GM18520 (cell line): ENCODE measurements around the gene ZC3H7B.

ENCODE experiments used
- ATAC-seq: cut with Tn5 transposase; IDR thresholded peaks from one replicate; pipeline ENCODE4 v1.9.1; 2021; ENCODE audit not compliant: unreplicated experiment

ZC3H7B gene

DNA sequence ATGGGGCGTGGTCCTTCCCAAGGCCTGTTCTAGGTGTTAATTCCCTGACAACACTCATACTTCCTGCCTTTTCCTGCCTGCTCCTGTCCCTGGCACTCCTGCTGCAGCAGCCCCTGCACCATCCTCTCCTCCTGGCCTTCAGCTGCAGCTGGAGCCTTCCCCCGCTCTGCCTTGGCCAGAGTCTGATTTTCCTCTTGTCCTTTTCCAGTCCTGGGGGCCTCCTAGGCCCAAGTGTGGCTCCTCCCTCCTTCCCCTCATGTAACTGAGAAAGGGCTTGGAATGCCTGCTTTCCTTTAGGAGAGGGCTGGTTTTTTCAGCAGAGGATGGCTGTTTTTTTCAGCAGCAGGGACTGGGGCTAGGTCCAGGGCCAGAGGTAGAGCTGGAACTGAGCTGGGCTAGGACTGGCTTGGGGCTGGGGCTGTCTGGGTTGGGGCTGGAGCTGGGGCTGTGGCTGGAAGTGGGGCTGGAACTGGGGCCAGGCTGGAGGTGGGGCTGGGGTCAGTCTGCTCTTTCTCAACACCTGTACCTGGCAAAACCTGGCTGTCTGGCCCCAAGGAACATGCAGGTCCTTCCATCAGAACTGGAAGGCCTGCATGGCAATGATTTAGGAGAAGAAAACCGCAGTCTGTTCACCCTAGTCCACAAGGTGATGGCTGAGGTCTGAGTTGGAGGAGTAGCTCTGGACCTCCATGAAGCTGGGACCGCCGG is 23.6 kb downstream of the ZC3H7B start:
- no peak for ATAC-seq

DNA sequence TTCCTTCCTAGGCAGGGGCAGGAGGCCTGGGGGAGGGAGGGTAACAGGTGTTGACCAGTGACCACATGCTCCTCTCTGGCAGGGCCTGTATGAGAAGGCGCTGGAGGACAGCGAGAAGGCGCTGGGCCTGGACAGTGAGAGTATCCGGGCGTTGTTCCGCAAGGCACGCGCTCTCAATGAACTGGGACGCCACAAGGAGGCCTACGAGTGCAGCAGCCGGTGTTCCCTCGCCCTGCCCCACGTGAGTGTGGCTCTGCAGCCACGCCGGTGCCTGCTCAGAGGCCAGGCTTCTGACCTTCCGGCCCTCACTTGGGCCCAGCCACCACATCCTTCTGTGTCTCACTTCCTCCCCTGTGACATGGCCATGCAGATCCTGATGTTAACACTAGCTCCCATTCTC is 25.8 kb downstream of the ZC3H7B start:
- no peak for ATAC-seq

DNA sequence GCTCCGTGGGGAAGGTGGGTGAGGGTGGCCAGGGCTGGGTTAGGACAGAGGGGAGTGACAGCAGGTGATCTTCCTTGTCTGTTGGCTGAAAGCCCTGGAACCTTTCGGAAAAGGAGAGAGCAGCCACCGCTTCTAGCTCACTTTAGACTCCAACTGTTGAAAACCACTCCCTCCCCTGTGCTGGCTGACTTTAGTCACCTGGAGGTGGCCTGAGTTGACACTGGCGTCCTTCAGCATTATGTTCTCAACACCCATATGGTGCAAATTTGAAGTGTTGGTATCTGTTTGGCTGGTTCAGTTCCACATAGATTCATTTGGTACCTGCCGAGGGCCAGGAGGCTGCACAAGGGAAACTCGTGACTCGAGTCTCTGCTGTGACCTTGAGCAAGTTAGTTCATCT is 28.8 kb downstream of the ZC3H7B start:
- no peak for ATAC-seq

DNA sequence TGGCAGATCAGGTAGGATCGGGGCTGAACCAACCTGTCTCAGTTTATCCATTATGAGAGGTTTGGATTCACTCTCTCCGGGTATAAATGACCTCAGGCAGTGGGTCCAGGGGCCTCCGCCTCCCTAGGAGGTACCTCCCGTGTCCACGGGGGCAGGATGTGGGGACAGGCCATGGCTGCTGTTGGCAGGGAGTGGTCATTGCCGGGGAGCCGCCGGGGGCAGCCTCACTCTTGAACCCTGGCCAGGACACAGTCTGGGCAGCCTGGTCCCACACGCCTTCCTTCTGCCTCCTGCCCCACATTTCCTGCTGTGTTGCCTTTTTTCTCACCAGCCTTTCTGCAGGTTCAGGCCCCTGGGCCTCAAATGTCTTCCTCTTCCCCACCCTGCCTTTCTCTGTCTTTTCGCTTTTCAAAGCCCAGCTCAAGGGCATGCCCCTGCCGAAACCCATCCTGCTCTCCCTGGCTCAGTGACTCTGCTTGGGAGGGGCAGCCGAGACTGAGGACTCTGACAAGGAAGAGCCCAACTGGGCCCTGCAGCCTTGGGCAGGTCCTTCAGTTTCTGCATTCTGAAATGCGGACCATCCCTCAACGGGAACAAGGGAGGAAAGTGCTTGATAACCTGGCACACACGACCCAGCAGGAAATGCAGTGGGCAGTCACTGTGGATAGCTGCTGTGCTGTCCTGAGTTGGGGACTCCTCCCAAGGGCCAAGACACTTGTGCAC is 31.1 kb downstream of the ZC3H7B start:
- ATAC-seq = no peak

DNA sequence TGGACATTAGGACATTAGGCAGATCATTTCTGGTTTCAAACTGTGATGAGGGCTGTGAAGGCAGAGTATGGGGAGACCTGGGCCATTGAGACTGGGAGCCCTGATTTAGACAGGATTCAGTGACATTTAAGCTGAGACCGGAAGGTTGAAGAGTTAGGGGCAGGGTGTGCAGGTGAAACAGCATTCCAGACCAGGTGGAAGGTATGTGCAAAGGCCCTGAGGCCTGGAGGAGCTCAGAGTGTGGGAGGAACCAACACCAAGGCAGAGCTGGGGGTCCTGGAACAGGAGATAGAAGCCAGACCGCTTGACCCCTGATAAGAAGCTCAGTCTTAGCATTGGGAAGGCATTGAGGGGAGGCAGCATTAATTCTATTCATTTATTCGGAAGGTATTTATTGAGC is 32.5 kb downstream of the ZC3H7B start:
- no peak for ATAC-seq

DNA sequence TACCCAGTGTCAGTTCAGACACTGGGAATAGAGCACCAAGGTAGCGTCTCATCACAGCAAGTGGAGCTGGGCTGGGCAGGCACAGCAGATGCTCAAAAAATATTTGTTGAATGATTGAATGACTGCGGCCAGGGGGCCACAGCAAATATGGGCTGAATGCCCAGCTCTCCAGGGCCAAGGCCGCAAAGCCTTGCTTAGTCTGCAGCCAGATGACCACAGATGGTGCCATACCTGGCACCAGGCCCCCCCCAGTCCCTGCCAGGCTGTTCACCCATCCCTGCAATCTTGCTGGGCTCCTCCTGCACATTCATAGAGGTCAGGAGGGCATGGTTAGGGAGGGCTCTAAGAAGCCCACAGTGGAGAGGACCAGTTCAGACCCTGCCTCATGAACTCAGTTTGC is 32.9 kb downstream of the ZC3H7B start:
- ATAC-seq = no peak

DNA sequence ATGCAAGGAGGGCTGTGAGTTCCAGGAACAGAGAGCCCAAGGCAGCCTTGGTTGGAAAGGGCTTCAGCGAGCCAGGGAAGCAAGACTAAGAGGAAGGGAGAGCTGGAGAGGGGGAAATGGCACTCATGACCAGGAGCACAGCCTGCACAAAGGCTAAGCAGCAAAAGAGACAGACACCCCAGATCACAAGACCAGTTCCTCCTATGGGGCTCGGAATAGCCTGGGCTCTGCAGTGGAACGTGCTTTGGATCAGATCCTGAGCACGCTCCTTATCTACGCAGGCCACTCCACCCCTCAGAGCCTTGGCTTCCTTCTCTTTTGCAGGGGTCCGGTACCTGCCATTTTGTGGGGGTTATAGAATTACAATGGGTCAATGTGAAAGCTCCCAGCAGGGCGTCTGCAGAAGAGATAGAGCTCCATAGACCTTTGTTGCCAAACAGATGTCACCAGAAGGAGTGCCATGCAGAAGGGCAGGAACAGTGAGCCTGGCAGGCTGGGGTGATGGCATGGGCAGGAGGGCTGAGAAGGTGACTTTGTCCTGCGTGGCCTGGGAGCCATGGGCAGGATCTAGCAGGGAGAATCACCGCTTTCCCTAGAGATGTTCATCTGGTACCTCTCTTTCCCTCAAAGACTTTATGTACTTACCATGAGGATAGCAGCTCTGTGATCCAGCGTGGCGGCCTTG is 33.8 kb downstream of the ZC3H7B start:
- no peak for ATAC-seq

DNA sequence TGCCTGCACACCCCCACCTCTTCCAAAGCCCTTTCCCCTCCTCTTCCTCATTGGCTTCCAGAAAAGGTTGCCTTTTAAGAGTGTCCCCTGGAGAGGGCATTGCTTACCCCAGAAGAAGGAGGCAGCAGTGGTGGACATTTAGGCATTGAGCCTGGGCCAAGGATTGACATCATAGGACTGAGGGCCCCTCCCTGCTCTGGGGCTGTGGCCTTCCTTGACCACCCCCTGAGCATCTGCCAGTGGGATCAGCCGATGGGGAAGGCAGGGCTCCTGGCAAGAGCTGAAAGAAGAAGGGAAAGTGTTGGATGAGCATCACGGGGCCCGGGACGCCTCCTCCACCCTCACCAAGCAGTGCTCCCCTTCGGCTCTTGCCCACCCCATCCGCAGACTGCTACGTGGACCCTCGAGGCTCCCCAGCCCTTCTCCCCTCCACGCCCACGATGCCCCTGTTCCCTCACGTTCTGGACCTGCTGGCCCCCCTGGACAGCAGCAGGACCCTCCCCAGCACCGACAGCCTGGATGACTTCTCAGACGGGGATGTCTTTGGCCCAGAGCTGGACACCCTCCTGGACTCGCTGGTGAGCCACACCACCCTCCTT is 37.4 kb downstream of the ZC3H7B start:
- ATAC-seq = no peak

DNA sequence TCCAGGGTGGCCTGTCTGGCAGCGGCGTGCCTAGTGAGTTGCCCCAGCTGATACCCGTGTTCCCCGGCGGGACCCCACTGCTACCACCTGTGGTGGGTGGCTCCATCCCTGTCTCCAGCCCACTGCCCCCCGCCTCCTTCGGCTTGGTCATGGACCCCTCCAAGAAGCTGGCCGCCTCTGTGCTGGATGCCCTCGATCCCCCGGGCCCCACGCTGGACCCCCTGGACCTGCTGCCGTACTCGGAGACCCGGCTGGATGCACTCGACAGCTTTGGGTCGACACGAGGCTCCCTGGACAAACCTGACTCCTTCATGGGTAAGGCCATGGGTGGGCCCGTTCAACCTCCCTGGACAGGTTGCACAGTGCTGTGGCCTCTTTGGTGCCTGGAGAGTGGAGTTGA is 38.5 kb downstream of the ZC3H7B start:
- no peak for ATAC-seq

DNA sequence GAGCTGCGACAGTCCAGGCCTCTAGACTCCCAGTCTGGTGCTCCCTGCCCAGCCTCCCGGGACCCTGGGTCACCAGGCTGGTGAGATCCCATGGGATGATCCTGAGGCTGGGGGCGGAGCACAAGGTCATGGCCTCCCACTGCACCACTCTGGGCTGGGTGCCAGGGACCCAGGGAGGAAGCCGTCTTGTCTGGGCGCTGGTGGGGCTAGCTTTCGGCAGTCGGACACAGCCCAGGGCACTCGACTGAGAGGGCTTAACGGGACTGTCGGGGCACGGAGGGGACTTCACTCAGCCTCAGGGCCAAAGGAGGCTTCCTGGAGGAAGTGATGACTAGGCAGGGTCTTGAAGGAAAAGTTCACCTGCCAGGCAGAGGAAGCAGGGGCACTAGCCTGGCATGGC is 39.0 kb downstream of the ZC3H7B start:
- no peak for ATAC-seq

DNA sequence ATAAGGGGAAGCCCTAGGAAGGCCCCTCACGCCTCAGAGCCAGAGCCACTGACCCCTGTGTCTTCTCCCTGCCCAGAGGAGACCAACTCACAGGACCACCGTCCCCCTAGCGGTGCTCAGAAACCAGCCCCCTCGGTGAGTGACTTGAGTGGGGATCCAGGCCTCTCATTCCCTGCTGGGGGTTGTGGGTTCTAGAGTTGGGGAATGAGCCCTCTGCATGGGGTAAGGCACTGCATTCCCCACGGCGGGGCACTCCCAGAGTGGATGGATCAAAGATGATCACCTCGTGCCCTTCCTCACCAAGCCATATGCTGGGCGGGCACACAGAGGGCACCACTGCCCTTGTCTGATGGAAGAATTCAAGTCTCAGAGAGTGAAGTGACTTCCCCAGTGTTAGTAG is 39.7 kb downstream of the ZC3H7B start:
- ATAC-seq = no peak

DNA sequence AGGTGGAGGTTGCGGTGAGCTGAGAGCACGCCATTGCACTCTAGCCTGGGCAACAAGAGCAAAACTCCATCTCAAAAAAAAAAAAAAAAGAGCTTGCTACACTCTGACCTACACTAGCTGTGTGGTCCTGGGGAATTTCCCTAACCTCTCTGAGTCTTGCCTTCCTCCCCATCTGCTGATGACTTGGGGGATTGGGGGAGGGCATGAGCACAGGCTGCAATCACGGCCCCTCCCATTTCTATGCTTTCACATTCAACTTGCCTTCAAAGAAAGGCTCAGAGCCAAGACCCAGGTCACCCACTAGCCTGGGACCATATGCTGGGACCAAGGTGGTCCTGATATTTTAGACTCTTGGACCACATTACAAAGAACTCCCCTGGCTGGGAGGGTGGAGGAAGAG is 40.7 kb downstream of the ZC3H7B start:
- no peak for ATAC-seq

DNA sequence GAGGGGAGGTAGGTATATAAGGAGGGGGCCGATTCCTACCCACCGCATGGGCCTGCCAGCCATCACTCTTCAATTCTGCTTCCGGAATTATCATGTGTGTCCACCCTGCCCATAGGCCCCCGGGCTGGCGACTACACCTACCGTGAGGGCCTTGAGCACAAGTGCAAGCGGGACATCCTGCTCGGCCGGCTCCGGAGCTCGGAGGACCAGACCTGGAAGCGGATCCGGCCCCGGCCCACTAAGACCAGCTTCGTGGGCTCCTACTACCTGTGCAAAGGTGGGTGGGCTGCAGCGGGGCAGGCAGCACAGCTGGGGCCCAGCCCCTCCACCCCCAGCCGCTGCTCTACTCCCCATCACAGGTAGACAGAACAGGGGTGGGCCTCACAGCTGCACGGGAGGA is 42.0 kb downstream of the ZC3H7B start:
- ATAC-seq = no peak

DNA sequence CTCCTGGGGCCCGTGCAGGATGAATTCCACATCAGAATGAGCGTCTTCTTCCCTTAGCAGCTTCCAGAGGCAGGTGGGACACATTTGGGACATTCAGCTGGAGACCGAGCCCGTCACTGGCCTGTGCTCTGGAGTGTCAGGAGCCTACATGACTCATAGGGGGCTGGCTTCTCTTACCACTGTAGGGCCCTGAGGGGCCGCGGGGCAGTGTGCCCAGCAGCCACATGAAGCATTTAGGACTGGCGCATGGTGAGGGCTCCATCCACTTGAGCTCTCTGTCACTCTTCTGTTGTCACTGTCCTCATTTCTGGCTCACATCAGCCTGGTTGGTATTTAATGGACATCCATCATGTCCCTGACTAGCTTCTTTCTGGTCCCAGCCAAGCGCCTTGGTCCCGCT is 42.4 kb downstream of the ZC3H7B start:
- no peak for ATAC-seq

DNA sequence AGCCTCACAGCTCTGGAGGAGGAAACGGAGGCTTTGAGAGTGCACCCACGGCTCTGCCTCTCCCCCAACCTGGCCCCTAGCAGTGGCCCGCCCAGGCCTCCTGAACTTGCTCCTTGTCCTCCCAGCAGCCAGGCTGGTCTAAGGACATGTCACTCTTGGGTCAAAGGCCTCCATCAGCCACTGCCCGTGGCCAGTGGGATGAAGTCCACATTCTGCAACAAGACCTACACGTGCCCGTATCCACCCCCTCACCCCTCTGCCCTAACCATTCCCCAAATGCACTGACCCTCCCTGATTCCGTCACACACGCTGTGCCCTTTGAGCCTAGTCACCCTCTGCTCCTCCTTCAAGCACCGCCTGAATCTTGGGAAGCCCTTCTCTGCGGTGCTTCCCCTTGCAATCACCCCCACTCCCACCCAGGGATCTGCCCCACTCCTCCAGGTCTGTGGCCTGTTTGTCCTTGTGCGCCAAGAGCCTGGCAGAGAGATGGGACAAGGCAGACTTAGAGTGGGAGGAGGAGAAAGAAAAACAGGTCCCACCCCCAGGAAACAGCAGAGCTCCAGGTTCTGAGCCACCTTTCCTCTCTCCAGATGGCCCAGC is 43.0 kb downstream of the ZC3H7B start:
- no peak for ATAC-seq

DNA sequence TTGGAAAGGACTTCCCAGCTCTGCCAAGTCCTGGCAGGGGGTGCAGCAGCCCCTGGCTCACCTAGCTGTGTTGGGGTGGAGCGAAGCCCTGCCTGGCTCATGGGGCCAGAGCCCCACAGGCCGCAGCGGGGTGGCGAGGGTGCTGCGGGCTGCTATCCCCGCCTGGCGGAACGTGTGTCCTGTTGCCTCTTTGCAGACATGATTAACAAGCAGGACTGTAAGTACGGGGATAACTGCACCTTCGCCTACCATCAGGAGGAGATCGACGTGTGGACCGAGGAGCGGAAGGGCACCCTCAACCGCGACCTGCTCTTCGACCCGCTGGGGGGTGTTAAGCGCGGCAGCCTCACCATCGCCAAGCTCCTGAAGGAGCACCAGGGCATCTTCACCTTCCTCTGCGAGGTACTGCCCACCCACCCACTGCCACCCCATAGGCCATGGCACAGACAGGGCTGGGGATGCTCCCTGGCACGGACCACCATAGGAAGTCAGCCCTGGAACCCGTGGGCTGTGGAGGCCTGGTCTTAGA is 44.5 kb downstream of the ZC3H7B start:
- ATAC-seq = no peak

DNA sequence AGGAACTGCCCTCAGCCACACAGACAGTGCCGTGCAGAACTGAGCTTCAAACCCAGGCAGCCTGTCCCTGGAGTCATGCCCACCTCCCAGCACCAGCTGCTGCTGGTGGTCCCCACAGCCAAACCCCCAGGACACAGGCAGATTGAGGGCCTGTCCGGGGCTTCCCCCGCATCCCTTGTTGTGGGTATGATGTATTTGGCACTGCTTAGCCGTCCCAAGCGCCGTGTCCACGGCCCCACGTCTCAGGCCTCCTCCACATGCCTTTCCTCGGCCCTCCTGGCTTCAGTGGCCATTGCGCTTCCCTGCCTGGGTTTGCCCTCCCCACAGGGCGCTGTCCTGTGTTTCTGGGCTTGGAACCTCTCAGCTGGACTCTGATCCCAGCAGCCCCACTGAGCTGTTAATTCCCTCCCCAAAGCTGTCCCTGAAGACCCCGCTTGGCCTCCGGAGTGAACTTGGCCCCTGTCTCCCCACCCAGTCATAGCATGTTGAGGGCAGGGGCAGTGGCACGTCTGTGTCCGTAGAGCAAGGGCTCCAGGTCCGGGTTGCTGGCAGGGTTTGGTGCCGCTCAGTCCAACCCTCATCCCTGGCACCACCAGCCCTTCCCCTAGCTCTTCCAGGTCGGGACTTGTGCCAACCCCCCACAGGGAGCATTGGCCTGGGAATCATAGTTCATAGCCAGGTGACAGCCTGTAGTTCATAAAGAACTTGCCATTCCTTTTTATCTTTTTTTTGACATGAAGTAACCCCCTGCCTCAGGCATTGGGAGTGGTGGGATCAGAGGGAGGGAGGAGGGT is 45.9 kb downstream of the ZC3H7B start:
- no peak for ATAC-seq

DNA sequence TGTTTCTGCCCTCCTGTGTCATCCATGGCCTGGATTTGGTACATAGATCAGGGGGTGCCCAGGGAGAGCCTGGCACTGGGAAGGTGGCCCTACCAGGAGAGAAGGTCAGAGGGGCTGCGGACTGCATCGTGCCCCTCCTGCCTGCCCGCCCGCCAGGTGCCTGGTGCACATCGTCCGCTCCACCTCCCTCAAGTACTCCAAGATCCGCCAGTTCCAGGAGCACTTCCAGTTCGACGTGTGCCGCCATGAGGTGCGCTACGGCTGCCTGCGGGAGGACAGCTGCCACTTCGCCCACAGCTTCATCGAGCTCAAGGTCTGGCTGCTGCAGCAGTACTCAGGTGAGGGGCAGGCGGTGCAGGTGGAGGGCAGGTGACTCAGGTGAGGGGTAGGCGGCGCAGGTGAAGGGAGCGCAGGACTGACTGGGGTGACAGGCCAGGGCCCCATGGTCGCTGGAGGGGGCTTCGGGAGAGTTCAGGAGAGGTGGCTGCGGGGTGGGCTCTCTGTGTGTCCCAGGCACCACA is 47.7 kb downstream of the ZC3H7B start:
- ATAC-seq = no peak

DNA sequence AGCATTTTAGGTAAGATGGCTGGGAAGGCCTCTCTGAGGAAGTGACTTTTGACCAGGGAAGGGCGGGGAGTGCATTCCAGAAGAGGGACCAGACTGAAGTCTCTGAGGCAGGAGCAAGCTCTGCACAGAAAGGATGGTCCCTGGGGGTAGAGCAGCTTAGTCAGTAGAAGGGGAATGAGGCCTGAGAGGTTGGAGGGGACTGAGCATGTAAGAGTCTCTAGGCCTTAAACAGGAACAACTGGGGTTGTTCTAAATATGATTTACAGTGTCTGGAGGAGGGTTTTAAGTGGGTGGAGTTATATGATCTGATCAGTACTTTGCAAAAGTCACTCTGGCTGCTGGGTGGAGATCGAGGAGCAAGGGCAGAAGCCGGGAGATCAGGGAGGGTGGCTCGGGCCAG is 48.8 kb downstream of the ZC3H7B start:
- no peak for ATAC-seq

DNA sequence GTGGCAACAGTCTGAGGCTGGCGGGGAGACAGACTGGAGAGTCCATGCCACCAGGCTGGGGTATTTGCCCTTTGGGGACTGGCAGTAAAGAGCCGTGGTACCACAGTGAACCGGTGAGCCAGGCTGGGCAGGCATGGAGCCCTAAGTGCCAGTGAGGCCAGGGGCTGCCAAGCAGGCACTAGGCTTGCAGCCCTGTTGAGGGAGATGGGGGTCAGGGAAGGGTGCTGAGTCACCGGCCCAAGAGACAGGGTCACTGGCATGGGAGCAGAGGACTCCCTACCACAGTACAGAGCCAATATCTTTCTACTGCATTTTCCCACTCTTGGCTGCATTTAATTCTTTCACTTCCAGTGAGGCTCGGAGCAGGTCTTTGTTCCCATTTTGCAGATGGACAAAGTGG is 49.7 kb downstream of the ZC3H7B start:
- ATAC-seq = no peak
